GM12878 (cell line): ENCODE data around the gene NOS3. TPM values are rescaled to one million over a fixed set of nuclear protein-coding genes. Genes with fewer than 3 reads are reported as not detected.

Experiments used
- ASH2L ChIP-seq: fragments of 300-600, 200-600 bp; sonication (generic); IDR thresholded peaks from 2 replicates; pipeline ENCODE4 v1.6.1; 2017; ENCODE audit warnings: low read depth, mild to moderate bottlenecking, borderline replicate concordance
- CBX3 ChIP-seq: fragments of 200-600 bp; sonication (generic); IDR thresholded peaks from 2 replicates; pipeline ENCODE4 v1.6.1; 2016; ENCODE audit warnings: low read depth, borderline replicate concordance
- CEBPB ChIP-seq, 2 experiments: fragments of 150-350 bp in 1 of 2; IDR thresholded peaks; 2 replicates each; pipeline ENCODE4 v1.6.1; 2012 to 2014; ENCODE audit warnings: low read depth in 2 of 2, low read length in 2 of 2, borderline replicate concordance in 1 of 2, inconsistent platforms in 1 of 2
- ESRRA ChIP-seq: IDR thresholded peaks from 2 replicates; pipeline ENCODE4 v1.6.1; 2012; ENCODE audit warnings: mild to moderate bottlenecking, low read length, improper control_type of control experiment
- PAX5 ChIP-seq: IDR thresholded peaks from 2 replicates; pipeline ENCODE4 v1.6.1; 2011; ENCODE audit warnings: low read depth, low read length, borderline replicate concordance
- SIN3A ChIP-seq: IDR thresholded peaks from 2 replicates; pipeline ENCODE4 v1.6.1; 2012; ENCODE audit warnings: low read depth, low read length, improper control_type of control experiment
- SIX5 ChIP-seq: IDR thresholded peaks from 2 replicates; pipeline ENCODE4 v1.6.1; 2011; ENCODE audit warnings: mild to moderate bottlenecking, low read depth, low read length, moderate library complexity; ENCODE audit not compliant: severe bottlenecking
- polyA plus RNA-seq, 11 experiments: library from polyadenylated mRNA; depleted of rRNA in 4 of 11; unstranded in 6 of 11; stranded (reverse) in 5 of 11; fragments of >200 nt; fragmentation: Nextera tagmentation in 4 of 11; fragmentation: Illumina TruSeq in 1 of 11; extraction: Ambion mirVana in 4 of 11; extraction: Trizol in 1 of 11; gene quantifications; 1 replicate in 1 of 11; 2 replicates in 10 of 11; pipeline versions ENCODE4 v1.2.1 to v1.2.3, GENCODE V29; 2011 to 2016; ENCODE audit warnings: inconsistent platforms in 2 of 11, missing spikeins in 2 of 11, low read depth in 1 of 11
- total RNA-seq, 4 experiments: library from RNA; depleted of rRNA in 3 of 4; stranded (reverse); fragments of >200 nt in 3 of 4; fragmentation: Illumina TruSeq in 1 of 4; extraction: Trizol in 1 of 4; gene quantifications; 2 replicates each; pipeline versions ENCODE4 v1.2.1 to v1.2.3, GENCODE V29; 2013 to 2021
- TF ChIP-seq, protein P1 (sequence below): fragments of 450-650 bp; IDR thresholded peaks from 2 replicates; pipeline ENCODE4 v1.6.1; 2017; ENCODE audit warnings: mild to moderate bottlenecking, moderate library complexity
- TF ChIP-seq, protein P2 (sequence below): fragments of 450-650 bp; IDR thresholded peaks from 2 replicates; pipeline ENCODE4 v1.6.1; 2018; ENCODE audit warnings: mild to moderate bottlenecking, low read depth, moderate library complexity; ENCODE audit not compliant: partially characterized antibody
- TF ChIP-seq, protein P3 (sequence below): IDR thresholded peaks from 2 replicates; pipeline ENCODE4 v1.6.1; 2012; ENCODE audit warnings: improper control_type of control experiment, low read depth, low read length; ENCODE audit not compliant: insufficient replicate concordance

The NOS3 gene
- total and polyA plus RNA-seq, 10 of the 15 experiments (the other 5 are each of a cell fraction or from before 2014, with no cell fraction given): 0.06 to 0.92 (median 0.30) TPM; not detected in 3

DNA sequence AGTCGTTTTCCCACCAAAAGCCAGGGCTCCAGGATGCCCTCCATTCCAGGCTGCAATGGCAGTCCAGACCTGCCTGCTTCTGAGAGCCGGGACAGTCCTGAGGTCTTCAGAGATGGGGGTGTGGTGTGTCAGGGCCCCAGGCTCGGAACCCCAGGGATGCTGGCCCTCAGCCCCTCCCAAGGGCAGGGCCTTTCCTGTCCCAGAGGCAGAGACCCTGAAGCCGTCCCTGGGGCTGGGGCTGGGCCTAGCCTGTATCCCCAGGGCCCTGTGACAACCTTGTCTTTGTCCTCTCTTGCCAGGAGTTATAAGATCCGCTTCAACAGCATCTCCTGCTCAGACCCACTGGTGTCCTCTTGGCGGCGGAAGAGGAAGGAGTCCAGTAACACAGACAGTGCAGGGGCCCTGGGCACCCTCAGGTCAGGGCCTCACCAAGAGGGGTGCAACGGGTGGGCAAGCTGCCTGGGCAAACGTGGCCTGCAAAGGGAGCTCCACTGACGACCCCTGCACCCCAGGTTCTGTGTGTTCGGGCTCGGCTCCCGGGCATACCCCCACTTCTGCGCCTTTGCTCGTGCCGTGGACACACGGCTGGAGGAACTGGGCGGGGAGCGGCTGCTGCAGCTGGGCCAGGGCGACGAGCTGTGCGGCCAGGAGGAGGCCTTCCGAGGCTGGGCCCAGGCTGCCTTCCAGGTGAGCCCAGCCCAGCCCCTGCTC lies 15.9 kb downstream of the NOS3 start (continued):
- TF ChIP-seq, protein P1, sequence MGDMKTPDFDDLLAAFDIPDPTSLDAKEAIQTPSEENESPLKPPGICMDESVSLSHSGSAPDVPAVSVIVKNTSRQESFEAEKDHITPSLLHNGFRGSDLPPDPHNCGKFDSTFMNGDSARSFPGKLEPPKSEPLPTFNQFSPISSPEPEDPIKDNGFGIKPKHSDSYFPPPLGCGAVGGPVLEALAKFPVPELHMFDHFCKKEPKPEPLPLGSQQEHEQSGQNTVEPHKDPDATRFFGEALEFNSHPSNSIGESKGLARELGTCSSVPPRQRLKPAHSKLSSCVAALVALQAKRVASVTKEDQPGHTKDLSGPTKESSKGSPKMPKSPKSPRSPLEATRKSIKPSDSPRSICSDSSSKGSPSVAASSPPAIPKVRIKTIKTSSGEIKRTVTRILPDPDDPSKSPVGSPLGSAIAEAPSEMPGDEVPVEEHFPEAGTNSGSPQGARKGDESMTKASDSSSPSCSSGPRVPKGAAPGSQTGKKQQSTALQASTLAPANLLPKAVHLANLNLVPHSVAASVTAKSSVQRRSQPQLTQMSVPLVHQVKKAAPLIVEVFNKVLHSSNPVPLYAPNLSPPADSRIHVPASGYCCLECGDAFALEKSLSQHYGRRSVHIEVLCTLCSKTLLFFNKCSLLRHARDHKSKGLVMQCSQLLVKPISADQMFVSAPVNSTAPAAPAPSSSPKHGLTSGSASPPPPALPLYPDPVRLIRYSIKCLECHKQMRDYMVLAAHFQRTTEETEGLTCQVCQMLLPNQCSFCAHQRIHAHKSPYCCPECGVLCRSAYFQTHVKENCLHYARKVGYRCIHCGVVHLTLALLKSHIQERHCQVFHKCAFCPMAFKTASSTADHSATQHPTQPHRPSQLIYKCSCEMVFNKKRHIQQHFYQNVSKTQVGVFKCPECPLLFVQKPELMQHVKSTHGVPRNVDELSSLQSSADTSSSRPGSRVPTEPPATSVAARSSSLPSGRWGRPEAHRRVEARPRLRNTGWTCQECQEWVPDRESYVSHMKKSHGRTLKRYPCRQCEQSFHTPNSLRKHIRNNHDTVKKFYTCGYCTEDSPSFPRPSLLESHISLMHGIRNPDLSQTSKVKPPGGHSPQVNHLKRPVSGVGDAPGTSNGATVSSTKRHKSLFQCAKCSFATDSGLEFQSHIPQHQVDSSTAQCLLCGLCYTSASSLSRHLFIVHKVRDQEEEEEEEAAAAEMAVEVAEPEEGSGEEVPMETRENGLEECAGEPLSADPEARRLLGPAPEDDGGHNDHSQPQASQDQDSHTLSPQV: no peak
- TF ChIP-seq, protein P2, sequence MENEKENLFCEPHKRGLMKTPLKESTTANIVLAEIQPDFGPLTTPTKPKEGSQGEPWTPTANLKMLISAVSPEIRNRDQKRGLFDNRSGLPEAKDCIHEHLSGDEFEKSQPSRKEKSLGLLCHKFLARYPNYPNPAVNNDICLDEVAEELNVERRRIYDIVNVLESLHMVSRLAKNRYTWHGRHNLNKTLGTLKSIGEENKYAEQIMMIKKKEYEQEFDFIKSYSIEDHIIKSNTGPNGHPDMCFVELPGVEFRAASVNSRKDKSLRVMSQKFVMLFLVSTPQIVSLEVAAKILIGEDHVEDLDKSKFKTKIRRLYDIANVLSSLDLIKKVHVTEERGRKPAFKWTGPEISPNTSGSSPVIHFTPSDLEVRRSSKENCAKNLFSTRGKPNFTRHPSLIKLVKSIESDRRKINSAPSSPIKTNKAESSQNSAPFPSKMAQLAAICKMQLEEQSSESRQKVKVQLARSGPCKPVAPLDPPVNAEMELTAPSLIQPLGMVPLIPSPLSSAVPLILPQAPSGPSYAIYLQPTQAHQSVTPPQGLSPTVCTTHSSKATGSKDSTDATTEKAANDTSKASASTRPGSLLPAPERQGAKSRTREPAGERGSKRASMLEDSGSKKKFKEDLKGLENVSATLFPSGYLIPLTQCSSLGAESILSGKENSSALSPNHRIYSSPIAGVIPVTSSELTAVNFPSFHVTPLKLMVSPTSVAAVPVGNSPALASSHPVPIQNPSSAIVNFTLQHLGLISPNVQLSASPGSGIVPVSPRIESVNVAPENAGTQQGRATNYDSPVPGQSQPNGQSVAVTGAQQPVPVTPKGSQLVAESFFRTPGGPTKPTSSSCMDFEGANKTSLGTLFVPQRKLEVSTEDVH: no peak
- TF ChIP-seq PAX5 (no peak), SIN3A (no peak), SIX5 (no peak), CBX3 (no peak), ESRRA (no peak), CEBPB (IDR thresholded peaks at IDR 0.05; ENCODE audit: borderline replicate concordance in 1 of 2, low read depth in 2 of 2, low read length in 2 of 2) (no peak), ASH2L (no peak)
- TF ChIP-seq, protein P3, sequence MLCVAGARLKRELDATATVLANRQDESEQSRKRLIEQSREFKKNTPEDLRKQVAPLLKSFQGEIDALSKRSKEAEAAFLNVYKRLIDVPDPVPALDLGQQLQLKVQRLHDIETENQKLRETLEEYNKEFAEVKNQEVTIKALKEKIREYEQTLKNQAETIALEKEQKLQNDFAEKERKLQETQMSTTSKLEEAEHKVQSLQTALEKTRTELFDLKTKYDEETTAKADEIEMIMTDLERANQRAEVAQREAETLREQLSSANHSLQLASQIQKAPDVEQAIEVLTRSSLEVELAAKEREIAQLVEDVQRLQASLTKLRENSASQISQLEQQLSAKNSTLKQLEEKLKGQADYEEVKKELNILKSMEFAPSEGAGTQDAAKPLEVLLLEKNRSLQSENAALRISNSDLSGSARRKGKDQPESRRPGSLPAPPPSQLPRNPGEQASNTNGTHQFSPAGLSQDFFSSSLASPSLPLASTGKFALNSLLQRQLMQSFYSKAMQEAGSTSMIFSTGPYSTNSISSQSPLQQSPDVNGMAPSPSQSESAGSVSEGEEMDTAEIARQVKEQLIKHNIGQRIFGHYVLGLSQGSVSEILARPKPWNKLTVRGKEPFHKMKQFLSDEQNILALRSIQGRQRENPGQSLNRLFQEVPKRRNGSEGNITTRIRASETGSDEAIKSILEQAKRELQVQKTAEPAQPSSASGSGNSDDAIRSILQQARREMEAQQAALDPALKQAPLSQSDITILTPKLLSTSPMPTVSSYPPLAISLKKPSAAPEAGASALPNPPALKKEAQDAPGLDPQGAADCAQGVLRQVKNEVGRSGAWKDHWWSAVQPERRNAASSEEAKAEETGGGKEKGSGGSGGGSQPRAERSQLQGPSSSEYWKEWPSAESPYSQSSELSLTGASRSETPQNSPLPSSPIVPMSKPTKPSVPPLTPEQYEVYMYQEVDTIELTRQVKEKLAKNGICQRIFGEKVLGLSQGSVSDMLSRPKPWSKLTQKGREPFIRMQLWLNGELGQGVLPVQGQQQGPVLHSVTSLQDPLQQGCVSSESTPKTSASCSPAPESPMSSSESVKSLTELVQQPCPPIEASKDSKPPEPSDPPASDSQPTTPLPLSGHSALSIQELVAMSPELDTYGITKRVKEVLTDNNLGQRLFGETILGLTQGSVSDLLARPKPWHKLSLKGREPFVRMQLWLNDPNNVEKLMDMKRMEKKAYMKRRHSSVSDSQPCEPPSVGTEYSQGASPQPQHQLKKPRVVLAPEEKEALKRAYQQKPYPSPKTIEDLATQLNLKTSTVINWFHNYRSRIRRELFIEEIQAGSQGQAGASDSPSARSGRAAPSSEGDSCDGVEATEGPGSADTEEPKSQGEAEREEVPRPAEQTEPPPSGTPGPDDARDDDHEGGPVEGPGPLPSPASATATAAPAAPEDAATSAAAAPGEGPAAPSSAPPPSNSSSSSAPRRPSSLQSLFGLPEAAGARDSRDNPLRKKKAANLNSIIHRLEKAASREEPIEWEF: no peak
